A673 (cell line): ENCODE results near the gene EFCAB11.

Source experiments
- CTCF ChIP-seq: fragments of 300-800, 200-600 bp; sonication (generic); conservative IDR thresholded peaks from 2 replicates; pipeline ENCODE4 v1.5.1; 2017; ENCODE audit warnings: low read depth, mild to moderate bottlenecking, antibody characterized with exemption, low read length, moderate library complexity, mixed read lengths
- EZH2 ChIP-seq: fragments of 200-600 bp; sonication (generic); IDR thresholded peaks from 2 replicates; pipeline ENCODE4 v1.6.1; 2017; ENCODE audit warnings: borderline replicate concordance, low read depth, mild to moderate bottlenecking, mixed read lengths, antibody characterized with exemption, low read length; ENCODE audit not compliant: poor library complexity, severe bottlenecking

DNA sequence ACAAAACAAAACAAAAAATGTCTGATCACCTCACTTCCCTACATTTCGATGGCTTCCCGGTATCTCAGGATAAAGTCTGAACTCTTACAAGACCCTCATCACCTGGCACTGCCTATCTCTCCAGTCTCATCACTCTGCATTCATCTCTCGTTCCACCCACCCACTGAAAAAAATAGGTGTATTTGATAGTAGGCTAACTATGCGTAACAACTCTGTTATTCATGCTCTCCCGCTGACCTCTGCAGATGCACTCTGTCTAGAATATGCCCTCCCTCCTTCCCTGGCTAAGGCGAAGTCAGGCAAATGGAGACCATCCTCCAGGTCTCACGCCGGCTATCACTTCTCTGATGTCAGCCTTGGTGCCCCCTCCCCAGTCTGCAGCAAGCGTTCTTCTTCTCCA is 44.9 kb downstream of the EFCAB11 start:
- TF ChIP-seq CTCF (no peak), EZH2 (no peak)
